ENCODE results near the gene GTF2F2.

- peak in 1 of 5 experiments; percentile 21 for TF ChIP-seq CTCF (IDR thresholded peaks at IDR 0.05 in 4 of 5, conservative IDR thresholded peaks at IDR 0.05 in 1 of 5)
- peak; percentile 39 to 41 for TF ChIP-seq POLR2A (IDR thresholded peaks at IDR 0.05)
These were observed at the start of gene GTF2F2 for GRCh38 chr13:45119991-45120864.
